Measurements from ENCODE around the gene ADGRB3.

DNA sequence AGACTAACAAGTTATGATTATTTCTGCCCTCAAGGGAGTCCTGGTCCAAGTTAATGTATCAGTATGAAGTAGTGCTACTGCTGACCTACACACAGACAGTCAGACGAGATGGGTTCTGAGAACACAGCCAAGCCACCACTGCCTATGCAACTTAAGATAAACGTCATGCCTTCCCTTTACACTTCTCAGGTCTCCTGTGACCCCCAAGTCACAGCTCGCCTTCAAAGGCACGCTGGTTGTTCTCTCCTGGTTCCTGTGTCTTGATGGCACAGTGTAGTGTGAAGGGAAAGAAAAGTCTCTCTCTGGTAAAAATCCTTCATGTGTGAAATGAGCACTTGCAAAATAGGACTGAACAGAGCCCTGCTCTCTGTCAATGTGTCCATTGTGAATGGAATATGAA lies 377.8 kb downstream of the ADGRB3 start:
- TF ChIP-seq, protein P1, sequence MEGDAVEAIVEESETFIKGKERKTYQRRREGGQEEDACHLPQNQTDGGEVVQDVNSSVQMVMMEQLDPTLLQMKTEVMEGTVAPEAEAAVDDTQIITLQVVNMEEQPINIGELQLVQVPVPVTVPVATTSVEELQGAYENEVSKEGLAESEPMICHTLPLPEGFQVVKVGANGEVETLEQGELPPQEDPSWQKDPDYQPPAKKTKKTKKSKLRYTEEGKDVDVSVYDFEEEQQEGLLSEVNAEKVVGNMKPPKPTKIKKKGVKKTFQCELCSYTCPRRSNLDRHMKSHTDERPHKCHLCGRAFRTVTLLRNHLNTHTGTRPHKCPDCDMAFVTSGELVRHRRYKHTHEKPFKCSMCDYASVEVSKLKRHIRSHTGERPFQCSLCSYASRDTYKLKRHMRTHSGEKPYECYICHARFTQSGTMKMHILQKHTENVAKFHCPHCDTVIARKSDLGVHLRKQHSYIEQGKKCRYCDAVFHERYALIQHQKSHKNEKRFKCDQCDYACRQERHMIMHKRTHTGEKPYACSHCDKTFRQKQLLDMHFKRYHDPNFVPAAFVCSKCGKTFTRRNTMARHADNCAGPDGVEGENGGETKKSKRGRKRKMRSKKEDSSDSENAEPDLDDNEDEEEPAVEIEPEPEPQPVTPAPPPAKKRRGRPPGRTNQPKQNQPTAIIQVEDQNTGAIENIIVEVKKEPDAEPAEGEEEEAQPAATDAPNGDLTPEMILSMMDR (conservative IDR thresholded peaks at IDR 0.05; ENCODE audit: low read length): no peak
- TF ChIP-seq EZH2phosphoT487 (IDR thresholded peaks at IDR 0.05; ENCODE audit: borderline replicate concordance, low read depth, low read length): no peak

Data from OCI-LY7 (cell line).